Body of pancreas (tissue), 4 donors: ENCODE measurements around the gene NGRN. TPM values are rescaled to one million over a fixed set of nuclear protein-coding genes. Genes with fewer than 3 reads are reported as not detected.

Source experiments
- ATAC-seq: fragments of 150-250 bp; one replicate; pipeline ENCODE4 v1.9.1; 2016
- DNase-seq, 4 donors: peaks; one replicate each; pipeline ENCODE4 v3.0.0-alpha.2; 2019
- H3K27ac ChIP-seq, 4 donors: fragments of 200-600 bp; sonication (generic); 1 replicate in 3 of 4; 2 replicates in 1 of 4; pipeline versions ENCODE4 v1.5.1 to v1.6.1; 2016 to 2019; ENCODE audit warnings: mild to moderate bottlenecking in 1 of 4, mixed read lengths in 1 of 4, moderate library complexity in 1 of 4
- H3K27me3 ChIP-seq, 2 donors: fragments of 200-600 bp; sonication (generic); one replicate each; pipeline ENCODE4 v1.6.0; 2016; ENCODE audit warnings: mild to moderate bottlenecking in 1 of 2
- H3K36me3 ChIP-seq, 2 donors: fragments of 200-600 bp; sonication (generic); replicated peaks in 1 of 2; 2 replicates each; pipeline ENCODE4 v1.5.1; 2016; ENCODE audit warnings: low read depth in 2 of 2; ENCODE audit not compliant: insufficient read depth in 1 of 2
- H3K4me1 ChIP-seq: fragments of 200-600 bp; sonication (generic); one replicate; pipeline ENCODE4 v1.6.0; 2016
- H3K4me3 ChIP-seq, 2 donors: fragments of 200-600 bp; sonication (generic); 1 replicate in 1 of 2; 2 replicates in 1 of 2; pipeline ENCODE4 v1.5.1; 2016 to 2019
- H3K9me3 ChIP-seq, 3 donors: fragments of 200-600 bp; sonication (generic); 1 replicate in 2 of 3; 2 replicates in 1 of 3; pipeline ENCODE4 v1.5.1; 2016
- POLR2A ChIP-seq, 3 donors: fragments of 450-650 bp; IDR thresholded peaks; one replicate each; pipeline ENCODE4 v1.6.1; 2016; ENCODE audit warnings: antibody characterized with exemption in 3 of 3, mild to moderate bottlenecking in 2 of 3
- WGBS, 2 donors: methylation state at CpG; one replicate each; pipeline ENCODE4 v1.1.5; 2017; 5-methylcytosine and 5-hydroxymethylcytosine counted together
- intact Hi-C: fragments of 100-400 bp; cut with DNase I; formaldehyde crosslinking; loops from one replicate; pipeline ENCODE4 v1.15.1; 2023
- total RNA-seq, 2 donors: library from RNA; depleted of rRNA; stranded (reverse); fragments of >200 nt; gene quantifications; one replicate each; pipeline ENCODE4 v1.1.0, GENCODE V29; 2016
- TF ChIP-seq, protein P1 (sequence below), 7 experiments: fragments of 450-650 bp in 4 of 7; fragments of 200-600 bp in 3 of 7; sonication (generic) in 3 of 7; IDR thresholded peaks; one replicate each; pipeline ENCODE4 v1.5.1; 2016 to 2019; ENCODE audit warnings: antibody characterized with exemption in 7 of 7

The NGRN gene, protein sequence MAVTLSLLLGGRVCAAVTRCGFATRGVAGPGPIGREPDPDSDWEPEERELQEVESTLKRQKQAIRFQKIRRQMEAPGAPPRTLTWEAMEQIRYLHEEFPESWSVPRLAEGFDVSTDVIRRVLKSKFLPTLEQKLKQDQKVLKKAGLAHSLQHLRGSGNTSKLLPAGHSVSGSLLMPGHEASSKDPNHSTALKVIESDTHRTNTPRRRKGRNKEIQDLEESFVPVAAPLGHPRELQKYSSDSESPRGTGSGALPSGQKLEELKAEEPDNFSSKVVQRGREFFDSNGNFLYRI
- 10 to 100 TPM; 27.4 to 27.8 TPM for total RNA-seq

DNA sequence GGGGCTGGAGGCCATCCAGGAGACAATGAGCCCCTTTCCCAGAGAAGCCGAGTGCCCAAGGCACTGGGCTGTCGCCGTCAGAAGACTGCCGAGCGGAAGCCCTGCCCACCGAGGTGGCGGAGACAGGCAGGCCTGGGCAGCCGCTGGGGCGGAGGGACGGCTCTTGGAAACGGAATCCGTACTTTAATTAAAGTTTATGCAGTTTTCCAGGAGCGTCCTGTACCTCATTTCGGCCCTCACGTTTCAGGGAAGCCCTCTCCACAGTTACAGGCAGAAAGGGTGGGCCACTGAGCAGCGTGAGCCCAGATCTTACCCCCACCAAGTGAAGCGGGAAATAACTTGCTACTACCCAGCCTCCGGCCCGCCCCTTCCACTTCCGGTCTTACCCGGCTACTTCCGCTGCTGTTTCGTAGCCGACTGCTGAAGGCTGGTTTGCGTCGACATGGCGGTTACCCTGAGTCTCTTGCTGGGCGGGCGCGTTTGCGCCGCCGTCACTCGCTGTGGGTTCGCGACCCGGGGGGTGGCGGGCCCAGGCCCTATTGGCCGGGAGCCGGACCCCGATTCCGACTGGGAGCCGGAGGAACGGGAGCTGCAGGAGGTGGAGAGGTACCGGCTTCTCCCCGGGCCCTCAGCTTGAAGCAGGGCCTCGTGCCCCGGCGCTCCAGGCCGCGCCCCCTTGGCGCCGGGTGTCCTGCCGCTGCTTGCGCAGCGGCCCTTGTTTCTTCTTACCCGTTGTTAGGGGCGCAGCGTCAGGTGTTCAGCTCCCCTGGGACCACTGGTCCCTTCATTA lies at the start of gene NGRN:
Gene NGRN (plus strand): TSS at position 402 of the 790 bp plus-strand sequence. CDS start 41 bp downstream, at position 443.
- Histone ChIP-seq H3K4me1 (peaks cover 42% of the 10 kb centered on the region), H3K9me3 (no peaks in the 10 kb centered on the region), H3K27ac (peak within 1 kb of the TSS; percentile 88 to 95 (median 92)), H3K36me3 (no peaks in the 10 kb centered on the region), H3K4me3 (peak within 1 kb of the TSS; percentile 47 to 60), H3K27me3 (no peaks in the 10 kb centered on the region)
- TF ChIP-seq POLR2A (IDR thresholded peaks at IDR 0.05), result peak; percentile 69 to 89 (median 87)
- TF ChIP-seq, protein P1, sequence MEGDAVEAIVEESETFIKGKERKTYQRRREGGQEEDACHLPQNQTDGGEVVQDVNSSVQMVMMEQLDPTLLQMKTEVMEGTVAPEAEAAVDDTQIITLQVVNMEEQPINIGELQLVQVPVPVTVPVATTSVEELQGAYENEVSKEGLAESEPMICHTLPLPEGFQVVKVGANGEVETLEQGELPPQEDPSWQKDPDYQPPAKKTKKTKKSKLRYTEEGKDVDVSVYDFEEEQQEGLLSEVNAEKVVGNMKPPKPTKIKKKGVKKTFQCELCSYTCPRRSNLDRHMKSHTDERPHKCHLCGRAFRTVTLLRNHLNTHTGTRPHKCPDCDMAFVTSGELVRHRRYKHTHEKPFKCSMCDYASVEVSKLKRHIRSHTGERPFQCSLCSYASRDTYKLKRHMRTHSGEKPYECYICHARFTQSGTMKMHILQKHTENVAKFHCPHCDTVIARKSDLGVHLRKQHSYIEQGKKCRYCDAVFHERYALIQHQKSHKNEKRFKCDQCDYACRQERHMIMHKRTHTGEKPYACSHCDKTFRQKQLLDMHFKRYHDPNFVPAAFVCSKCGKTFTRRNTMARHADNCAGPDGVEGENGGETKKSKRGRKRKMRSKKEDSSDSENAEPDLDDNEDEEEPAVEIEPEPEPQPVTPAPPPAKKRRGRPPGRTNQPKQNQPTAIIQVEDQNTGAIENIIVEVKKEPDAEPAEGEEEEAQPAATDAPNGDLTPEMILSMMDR (IDR thresholded peaks at IDR 0.05), result no peak
- WGBS, 2 donors, result 0% methylated on average over 17 to 53 of the region's 59 CpGs
- DNase-seq (peak; percentile 87 to 93 (median 90)), ATAC-seq (peak; percentile 94)
- intact Hi-C loops, result no loop called here

DNA sequence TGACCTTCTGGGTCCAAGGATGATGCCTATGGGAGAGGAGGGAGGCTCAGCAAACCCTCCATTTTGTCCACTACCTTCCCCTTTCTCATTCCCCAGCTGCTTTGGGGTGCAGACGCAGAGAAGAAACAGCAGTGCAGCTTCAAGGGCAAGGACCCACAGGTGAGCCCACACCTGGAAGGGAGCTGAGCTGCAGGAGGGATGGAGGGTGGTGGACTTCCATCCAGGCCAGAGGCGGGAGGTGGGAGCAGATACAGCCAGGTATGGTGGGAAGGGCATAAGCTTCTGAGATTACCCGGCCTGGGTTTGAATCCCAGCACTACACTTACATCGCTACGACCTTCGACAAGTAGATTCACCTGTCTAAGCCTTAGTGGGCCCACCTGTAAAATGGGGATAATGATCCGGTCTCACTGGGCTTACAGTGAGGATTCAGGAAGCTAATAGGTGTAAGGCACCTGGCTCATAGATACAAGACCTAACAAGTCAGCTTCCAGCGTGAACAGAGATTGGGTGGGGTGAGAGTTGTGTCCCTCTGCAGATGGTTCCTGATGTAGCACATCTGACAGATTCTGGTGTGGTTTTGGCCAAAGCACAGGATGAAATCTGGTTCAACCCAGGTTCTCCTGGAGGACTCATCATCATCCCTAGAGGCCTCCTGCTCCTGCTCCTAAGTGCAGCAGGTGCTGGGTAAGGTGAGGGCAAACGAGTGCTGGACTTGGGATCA lies 47.6 kb upstream of the NGRN start:
- 90 to 91% methylated on average over 7 to 9 of the region's 9 CpGs for WGBS, 2 donors
- no peaks in the 10 kb centered on the region for H3K9me3 ChIP-seq
- peaks cover 0 to 5% of the 10 kb centered on the region in 2 donors for H3K36me3 ChIP-seq
- intact Hi-C loops, result no loop called here
- no peak overlapping the region for H3K4me3 ChIP-seq
- peaks cover 50% of the 10 kb centered on the region for H3K4me1 ChIP-seq
- no peaks in the 10 kb centered on the region for H3K27me3 ChIP-seq
- TF ChIP-seq POLR2A (IDR thresholded peaks at IDR 0.05), result no peak
- TF ChIP-seq, protein P1 (IDR thresholded peaks at IDR 0.05), result no peak
- ATAC-seq (no peak), DNase-seq (no peak)
- no peak overlapping the region for H3K27ac ChIP-seq

DNA sequence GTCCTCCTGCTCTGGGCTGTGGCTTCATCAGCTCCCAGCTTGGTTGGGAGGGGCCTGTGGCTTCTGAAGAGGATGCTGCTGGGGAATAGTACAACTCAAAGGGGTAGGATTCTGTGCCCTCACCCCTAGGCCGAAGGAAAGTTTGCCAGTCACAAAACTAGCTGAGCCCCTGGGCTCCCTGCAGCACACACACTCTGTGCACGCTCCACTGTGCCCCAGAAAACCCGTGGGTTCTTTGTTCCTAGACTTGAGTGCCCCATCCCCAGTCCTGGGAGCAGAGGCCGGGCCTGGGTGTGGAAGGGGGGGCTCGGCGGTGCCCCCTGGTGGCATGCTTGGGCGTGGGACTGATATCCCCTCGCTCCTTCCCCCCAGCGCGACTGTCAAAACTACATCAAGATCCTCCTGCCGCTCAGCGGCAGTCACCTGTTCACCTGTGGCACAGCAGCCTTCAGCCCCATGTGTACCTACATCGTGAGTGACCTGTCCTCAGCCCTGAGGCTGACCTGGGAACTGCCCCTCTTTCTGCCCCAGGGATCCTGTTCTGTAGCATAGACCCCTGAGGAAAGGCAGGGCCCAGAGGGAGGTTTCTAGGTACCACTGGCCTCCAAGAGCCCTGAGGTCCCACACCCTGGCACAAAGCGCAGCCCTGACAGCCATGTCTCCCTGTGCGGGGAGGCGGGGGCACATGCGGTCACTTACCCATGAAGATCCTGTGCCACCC lies 45.9 kb upstream of the NGRN start:
- DNase-seq, result peak; percentile 33 to 67 (median 48)
- peaks cover 1 to 12% of the 10 kb centered on the region in 2 donors for H3K36me3 ChIP-seq
- ATAC-seq, result peak; percentile 25

More for the DNA sequence above, 45.9 kb upstream of the NGRN start:
- TF ChIP-seq, protein P1 (IDR thresholded peaks at IDR 0.05), result peak; percentile 40 to 65 (median 52)
- no peak for TF ChIP-seq POLR2A (IDR thresholded peaks at IDR 0.05)
- intact Hi-C loops, result loop anchor here (5.0 kb wide), 1 partner anchor 77 kb away; no protein-coding TSS in a partner anchor
- 50 to 98% methylated on average over 5 to 17 of the region's 17 CpGs for WGBS, 2 donors
- Histone ChIP-seq H3K9me3 (no peaks in the 10 kb centered on the region), H3K27ac (peak overlapping the region in 1 of 4 donors; percentile 22), H3K4me3 (no peak overlapping the region), H3K4me1 (peaks cover 32% of the 10 kb centered on the region), H3K27me3 (no peaks in the 10 kb centered on the region)
